Measurements from ENCODE around the gene IFFO2.

The IFFO2 gene

DNA sequence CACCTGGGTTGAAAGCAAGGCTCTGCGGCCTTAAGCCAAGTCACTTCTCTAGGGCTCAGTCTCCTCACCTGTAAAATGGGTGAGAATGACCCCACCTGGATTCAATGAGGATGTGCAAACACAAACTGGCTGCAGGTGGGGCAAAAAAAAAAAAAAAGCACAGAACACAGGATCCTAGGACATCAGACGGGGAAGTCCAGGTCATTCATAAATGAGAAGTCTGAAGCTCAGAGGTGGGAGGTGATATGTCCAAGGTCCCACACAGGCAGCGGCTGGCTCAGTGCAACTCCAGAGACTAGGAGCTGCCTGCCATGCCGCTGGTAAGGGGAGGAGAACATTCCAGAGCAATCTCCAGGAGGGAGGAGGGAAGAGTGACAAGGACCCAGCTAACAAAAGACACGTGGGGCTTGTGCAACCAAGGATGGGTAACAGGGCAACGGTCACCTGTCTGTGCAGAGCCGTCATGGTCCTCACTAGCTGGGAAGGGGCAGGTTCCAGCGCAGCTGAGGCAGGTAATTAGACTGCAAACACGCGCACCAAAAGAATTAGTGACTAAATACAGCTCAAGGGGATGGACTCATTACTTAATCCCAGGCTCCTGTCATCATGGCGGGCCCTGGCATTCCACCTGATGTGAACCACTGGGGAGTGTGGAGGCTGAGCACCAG is 19.5 kb downstream of the IFFO2 start:
- DNase-seq (ENCODE audit: low read depth): no peak

DNA sequence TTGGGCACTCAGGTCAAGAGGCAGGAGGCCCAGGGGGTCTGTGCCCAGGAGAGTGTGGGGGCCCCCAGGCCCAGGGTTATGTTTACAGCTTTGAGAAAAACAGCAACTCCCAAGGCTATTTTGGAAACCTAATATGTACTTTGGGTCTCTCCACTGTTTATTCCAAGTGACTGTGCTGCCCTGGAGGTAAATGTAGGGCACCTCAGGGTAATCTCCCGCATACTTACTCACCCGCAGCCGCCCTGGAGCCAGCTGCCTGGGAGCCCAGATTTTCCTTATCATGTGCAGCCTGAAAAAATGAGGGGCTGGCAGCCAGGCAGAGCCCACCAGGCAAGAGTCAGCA is 20.0 kb downstream of the IFFO2 start:
- no peak for DNase-seq (ENCODE audit: low read depth)

- no peak for DNase-seq (ENCODE audit: low read depth)
Observed at GRCh38 chr1:18934205-18935000, 22.1 kb downstream of the IFFO2 start.

DNA sequence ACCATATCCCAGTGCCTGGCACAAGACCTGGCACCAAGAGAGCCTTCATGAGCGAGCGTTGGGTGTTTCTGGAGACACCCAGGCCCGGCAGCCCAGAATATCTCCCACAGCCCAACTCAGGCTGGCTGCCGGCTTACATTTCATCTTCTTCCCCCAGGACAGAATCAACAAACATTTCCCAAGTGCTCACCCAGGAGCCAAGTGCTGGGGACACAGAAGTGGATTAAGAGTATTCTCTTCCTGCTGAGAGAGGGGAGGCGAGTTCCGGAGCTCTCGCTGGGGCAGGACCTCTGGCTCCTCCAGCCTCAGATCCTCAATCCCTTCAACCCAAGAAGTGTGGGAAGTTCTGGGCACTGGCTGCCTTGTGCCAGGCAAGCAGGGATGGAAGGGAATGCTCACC is 23.6 kb downstream of the IFFO2 start:
- DNase-seq (ENCODE audit: low read depth): no peak

- peak; percentile 61 for DNase-seq (ENCODE audit: low read depth)
Observed at GRCh38 chr1:18932387-18932786, 24.1 kb downstream of the IFFO2 start.

DNA sequence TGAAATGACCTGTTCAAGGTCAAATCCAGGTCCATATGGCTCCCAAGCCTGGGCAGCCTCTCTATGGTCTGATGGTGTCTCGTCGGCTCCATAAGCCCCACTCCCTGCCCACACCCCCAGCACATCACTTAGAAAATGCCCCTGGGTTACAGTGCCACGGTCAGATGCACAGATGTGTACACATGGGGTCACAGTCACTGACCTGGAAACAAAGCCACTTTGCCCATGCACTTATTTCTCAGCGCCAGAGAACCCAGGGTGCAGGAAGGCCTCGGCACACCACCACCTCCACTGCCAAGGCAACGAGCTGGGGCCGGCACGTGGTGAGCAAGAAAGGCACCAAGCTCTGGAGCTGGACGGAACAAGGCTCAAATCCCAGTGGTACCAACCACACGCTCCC is 24.7 kb downstream of the IFFO2 start:
- no peak for DNase-seq (ENCODE audit: low read depth)

GRCh38 chr1:18929686-18930085 is 26.8 kb downstream of the IFFO2 start:
- peak; percentile 50 for DNase-seq (ENCODE audit: low read depth)

DNA sequence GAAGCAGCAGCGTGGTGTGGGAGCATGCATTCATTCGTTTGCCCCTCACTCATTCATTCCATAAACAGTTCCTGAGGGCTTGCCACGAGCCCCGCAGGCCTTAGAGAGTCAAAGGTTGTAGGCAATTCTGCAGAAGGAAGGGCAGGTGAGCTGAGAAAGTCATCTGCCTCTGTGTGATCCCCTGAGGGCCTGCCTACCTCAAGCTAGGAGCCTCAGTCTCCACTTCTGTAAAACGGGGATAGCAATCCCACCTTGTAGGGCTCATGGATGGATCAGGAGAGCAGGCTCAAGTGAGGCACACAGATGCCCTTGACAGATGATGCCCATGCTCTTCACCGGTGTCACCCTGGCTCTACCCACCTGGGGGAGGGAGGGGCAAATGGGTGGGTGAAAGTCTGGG is 27.5 kb downstream of the IFFO2 start:
- DNase-seq (ENCODE audit: low read depth): no peak

- DNase-seq (ENCODE audit: low read depth): no peak
Observed at GRCh38 chr1:18928406-18928805, 28.1 kb downstream of the IFFO2 start.

GRCh38 chr1:18927654-18928272 is 28.7 kb downstream of the IFFO2 start:
- DNase-seq (ENCODE audit: low read depth): peak; percentile 73

DNA sequence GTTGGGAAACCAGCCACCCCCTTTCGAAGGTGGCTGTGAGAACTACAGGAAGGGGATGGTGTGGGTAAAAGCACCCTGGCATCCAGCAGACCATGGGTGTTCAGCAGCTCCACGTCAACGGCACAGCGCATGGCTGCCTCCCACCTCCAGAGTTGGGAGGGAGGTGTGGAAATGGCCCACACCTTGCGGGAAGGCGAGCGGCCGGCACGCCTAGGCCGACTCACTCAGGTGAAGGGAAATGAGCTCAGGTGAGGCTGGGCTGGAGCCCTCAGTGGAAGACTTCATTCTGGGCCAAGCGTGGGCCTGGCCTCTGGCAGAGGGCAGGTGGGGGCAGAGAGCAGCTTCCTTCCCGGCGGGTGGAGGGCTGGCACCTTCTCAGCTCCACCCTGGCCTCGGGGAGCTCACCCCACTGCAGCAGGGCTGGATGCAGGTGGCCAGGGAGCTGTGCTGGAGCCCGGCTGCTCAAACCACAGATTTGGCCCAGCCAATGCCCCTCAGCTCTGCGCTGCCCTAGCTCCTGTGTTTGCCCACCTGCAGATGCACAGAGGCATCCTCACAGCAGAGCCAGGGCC is 29.3 kb downstream of the IFFO2 start:
- DNase-seq (ENCODE audit: low read depth): no peak

DNA sequence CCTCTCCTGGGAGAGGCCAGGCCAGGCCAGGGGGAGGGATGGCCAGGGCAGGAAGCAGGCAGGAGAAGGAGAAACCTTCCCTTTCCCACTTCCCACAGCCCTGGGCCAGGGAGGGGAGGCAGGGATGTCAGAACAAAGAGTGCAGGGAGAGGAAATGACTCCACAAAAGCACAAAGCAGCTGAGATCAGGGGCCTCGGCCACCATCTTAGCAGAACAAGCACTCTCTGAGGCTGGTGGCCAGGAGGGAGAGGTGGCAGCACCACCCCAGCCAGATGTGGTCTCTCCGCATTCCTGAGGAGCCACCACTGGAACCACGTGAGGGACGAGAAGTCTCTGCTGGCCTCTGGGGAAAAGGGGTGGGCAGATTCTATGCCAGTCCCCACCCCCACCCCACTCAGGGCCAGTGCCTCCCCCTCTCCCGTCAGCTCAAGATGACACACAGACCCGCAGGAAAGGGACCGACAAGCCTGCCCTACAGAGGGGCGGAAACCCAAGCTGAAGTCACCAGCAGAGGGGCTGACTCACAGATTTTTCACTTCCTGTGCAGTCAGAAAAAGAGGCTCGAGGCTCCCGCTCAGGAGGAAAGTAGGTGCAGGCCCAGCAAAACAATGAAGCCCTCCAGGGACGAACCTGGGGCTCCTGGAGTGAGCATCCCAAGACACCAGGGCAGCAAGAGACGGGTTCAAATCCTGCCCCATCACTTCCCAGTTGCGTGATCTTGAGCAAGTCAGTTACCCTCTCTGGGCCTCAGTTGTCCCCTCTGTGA is 30.0 kb downstream of the IFFO2 start:
- DNase-seq (ENCODE audit: low read depth): peak; percentile 98

DNA sequence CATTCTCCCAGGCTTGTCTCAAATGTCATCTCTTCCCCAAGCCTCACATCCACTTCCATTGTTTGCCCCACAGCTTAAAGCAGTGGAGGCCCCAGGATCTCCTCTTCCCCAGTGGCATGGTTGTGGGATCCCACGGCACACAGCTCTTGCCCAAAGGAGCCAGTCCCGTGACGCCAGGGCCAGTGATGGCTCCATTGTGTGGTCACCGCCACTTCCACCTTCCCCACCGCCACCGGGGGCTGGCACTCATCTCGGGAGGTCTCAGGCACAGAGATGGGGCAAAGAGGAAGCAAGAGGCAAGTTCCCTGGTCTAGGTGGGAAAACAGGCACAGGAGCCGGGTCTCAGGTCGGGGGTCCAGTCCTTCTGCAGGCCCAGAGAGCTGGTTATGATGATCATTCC is 31.2 kb downstream of the IFFO2 start:
- no peak for DNase-seq (ENCODE audit: low read depth)

- DNase-seq (ENCODE audit: low read depth): no peak
Observed at GRCh38 chr1:18924221-18924691, 32.2 kb downstream of the IFFO2 start.

DNA sequence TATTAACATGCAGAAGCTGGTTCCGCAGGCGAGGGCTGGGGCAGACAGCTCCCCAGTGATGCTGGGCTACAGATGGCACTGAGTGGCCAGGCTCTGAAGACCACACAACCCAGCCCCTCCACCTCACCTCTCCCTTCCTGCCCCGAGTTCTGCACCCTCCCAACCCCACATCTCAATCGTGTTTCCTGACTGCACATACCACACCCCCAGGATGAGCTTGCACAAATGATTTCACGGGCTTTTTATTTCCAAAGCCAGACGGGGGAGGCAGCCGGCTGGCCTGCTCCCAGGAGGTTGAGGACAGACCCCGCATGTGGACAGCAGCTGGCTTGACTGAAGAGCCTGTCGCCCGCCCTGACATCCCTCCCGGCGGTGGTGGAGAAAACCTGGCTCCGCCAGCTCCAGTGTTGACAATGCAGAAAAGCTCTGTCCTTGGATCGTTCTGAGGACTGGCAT is 32.7 kb downstream of the IFFO2 start:
- peak; percentile 37 for DNase-seq (ENCODE audit: low read depth)

DNA sequence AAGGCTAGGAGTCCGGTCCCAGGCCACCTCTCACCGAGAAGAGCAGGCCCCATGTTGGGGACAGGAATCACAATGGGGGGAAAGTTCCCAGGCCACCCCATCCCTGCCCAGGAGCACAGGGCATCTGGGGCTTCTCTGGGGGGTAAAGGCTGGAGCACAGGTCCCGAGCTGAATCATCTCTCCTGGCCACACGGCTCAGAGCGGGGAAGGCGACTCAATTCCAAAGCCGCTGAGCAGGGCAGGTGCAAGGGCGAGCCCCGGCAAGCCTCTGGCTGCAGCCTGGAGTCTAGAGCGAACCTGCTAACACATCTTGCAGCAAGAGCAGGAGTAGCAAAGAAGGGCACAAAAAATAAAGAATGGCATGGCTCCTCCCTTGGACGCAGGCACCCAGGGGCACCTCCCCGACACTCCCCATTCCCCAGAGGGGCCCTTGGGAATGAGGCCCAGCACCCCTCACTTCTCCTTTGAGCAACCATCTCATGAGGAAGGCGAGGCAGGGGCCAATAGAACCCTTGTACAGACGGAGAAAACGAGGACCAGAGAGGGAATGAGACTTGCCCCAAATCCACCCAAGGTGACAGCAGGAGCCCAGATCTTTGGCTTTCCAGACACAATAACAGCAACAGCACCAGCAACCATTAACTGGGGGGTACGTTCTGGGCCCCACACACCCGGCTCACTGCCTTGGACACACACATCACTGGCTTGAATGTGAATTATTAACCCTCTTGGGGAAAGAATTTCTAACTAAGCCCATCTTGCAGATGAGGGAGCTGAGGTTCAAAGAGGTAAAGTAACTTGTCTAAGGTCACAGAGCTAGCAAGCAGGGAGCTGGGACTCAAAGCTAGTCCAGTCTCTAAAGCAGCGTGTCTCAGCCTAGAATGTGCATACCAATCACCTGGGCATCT is 33.4 kb downstream of the IFFO2 start:
- DNase-seq (ENCODE audit: low read depth): no peak

GRCh38 chr1:18922319-18922726 is 34.2 kb downstream of the IFFO2 start:
- DNase-seq (ENCODE audit: low read depth): peak; percentile 71

- no peak for DNase-seq (ENCODE audit: low read depth)
Observed at GRCh38 chr1:18921516-18922251, 34.8 kb downstream of the IFFO2 start.

- DNase-seq (ENCODE audit: low read depth): no peak
Observed at GRCh38 chr1:18920931-18921330, 35.5 kb downstream of the IFFO2 start.

GRCh38 chr1:18919956-18920355 is 36.5 kb downstream of the IFFO2 start:
- no peak for DNase-seq (ENCODE audit: low read depth)
